ENCODE data around the gene PLN. TPM values are rescaled to one million over a fixed set of nuclear protein-coding genes. Genes with fewer than 3 reads are reported as not detected.

PLN gene
- total RNA-seq, 4 donors from 2014 or later, result 45.2 to 194 (median 155) TPM

- H3K27ac ChIP-seq, result no peak overlapping the region
- no peaks in the 10 kb centered on the region for H3K4me1 ChIP-seq
- no peaks in the 10 kb centered on the region for H3K27me3 ChIP-seq
- peaks cover 0 to 20% of the 10 kb centered on the region in 2 donors for H3K9me3 ChIP-seq
- no peak overlapping the region for H3K4me3 ChIP-seq
- TF ChIP-seq CTCF (IDR thresholded peaks at IDR 0.05), result no peak
- TF ChIP-seq POLR2A (IDR thresholded peaks at IDR 0.05), result no peak
- H3K36me3 ChIP-seq, result no peaks in the 10 kb centered on the region
- intact Hi-C loops (cut with DNase I; ENCODE audit: low total_unique reads), result no loop called here
- DNase-seq, result no peak
These were observed 29.9 kb downstream of the PLN start for GRCh38 chr6:118577972-118578371.

DNA sequence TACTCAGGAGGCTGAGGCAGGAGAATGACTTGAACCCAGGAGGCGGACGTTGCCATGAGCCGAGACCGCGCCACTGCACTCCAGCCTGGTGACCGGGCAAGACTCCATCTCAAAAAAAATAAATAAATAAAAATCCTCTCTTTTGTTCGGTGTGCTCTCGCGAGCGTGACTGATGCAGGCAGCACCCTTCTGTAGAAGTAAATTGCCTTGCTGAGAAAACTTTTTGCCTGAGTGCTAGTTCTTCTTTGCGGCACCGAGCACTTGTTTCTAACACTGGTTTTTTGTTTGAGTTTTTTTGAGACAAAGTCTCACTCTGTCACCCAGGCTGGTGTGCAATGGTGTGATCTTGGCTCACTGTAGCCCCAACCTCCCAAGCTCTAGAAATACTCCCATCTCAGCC is 30.5 kb downstream of the PLN start:
- TF ChIP-seq CTCF (IDR thresholded peaks at IDR 0.05) (no peak), POLR2A (IDR thresholded peaks at IDR 0.05) (no peak)
- no peaks in the 10 kb centered on the region for H3K36me3 ChIP-seq
- no peak overlapping the region for H3K4me3 ChIP-seq
- no peaks in the 10 kb centered on the region for H3K27me3 ChIP-seq
- peaks cover 0 to 20% of the 10 kb centered on the region in 2 donors for H3K9me3 ChIP-seq
- H3K27ac ChIP-seq, result no peak overlapping the region
- H3K4me1 ChIP-seq, result no peaks in the 10 kb centered on the region
- no peak for DNase-seq
- intact Hi-C loops (cut with DNase I; ENCODE audit: low total_unique reads), result no loop called here

DNA sequence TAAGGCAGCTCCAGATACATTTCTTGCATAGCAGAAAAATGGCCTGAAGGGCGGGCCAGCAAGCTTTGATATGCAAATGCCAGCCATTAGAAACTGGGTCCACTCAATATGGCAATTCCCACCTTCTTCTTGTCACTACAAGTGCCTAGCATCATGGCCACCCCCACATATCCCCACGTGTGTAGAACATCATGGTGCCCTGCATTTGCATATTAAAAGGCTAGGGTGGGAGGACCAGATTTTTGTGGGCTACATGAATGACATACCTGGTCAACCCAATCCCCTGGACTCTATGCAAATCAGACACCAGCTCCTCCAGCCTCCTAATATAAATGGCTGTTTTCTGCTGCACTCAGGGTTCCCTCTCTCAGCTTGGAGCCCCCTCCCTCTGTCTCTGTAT is 31.7 kb downstream of the PLN start:
- Histone ChIP-seq H3K4me1 (no peaks in the 10 kb centered on the region), H3K9me3 (peaks cover 0 to 12% of the 10 kb centered on the region in 2 donors), H3K27me3 (no peaks in the 10 kb centered on the region), H3K36me3 (no peaks in the 10 kb centered on the region), H3K27ac (no peak overlapping the region), H3K4me3 (no peak overlapping the region)
- DNase-seq, result no peak
- no peak for TF ChIP-seq POLR2A (IDR thresholded peaks at IDR 0.05)
- no peak for TF ChIP-seq CTCF (IDR thresholded peaks at IDR 0.05)
- intact Hi-C loops (cut with DNase I; ENCODE audit: low total_unique reads), result no loop called here

DNA sequence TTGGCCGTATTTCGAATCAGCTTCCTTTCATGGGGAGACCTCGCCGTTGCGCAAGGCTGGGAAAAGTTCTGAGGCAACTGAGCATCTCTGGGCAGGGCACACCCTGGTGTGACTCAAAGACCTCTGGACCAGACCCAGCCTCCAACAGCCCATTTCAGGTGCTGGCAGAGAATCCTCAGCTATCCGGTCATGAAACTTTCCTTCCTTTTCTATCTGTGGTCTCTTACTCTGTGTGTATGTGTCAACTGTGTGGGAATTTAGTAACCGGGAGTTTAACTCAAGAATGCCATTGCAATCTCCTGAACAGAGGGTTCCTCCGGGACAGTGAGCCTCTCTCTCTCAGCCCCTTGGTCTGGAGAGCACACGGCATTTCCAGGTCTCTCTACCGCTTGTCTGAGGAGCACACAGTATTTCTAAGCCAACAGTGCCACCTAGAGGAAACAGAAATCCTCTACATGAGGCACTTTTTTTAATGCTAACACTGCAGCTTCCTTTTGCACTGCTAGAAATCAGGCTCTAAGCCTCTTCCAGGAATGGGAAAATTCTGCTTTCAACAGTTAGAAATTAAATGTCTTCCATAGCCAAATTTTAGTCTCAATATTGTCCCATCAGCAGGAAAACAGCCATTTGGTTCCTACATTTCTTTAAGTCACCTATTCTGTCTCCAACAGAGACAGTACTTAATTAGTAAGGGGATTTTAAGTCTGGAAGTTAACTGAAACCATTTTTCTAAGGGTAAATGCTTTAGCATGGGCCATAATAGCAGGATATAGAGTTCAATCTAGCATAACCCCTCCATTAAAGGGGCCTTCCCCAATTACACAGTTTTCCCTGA is 32.7 kb downstream of the PLN start:
- peak in 1 of 2 donors; percentile 47 for DNase-seq
- intact Hi-C loops (cut with DNase I; ENCODE audit: low total_unique reads), result no loop called here
- Histone ChIP-seq H3K27me3 (no peaks in the 10 kb centered on the region), H3K9me3 (peaks cover 0 to 12% of the 10 kb centered on the region in 2 donors), H3K36me3 (no peaks in the 10 kb centered on the region), H3K27ac (peak overlapping the region in 1 of 2 donors; percentile 21), H3K4me1 (no peaks in the 10 kb centered on the region), H3K4me3 (no peak overlapping the region)
- TF ChIP-seq CTCF (IDR thresholded peaks at IDR 0.05), result peak; percentile 63 to 85 (median 73)
- no peak for TF ChIP-seq POLR2A (IDR thresholded peaks at IDR 0.05)

- no peak for DNase-seq
- H3K36me3 ChIP-seq, result no peaks in the 10 kb centered on the region
- intact Hi-C loops (cut with DNase I; ENCODE audit: low total_unique reads), result no loop called here
- peaks cover 0 to 12% of the 10 kb centered on the region in 2 donors for H3K9me3 ChIP-seq
- TF ChIP-seq POLR2A (IDR thresholded peaks at IDR 0.05), result no peak
- TF ChIP-seq CTCF (IDR thresholded peaks at IDR 0.05), result no peak
- no peaks in the 10 kb centered on the region for H3K4me1 ChIP-seq
- H3K27ac ChIP-seq, result peak overlapping the region; percentile 4 to 35
- H3K27me3 ChIP-seq, result no peaks in the 10 kb centered on the region
- no peak overlapping the region for H3K4me3 ChIP-seq
These were observed 33.4 kb downstream of the PLN start for GRCh38 chr6:118581489-118581959.

Measured in uterus (tissue), 4 donors.